HG02763 (cell line): Measurements from ENCODE around the gene WDR27.
"Not testable (repeated sequence)": the region's sequence is repeated elsewhere in the genome, so short reads cannot be mapped to it uniquely, and the experiment has no call there.

ENCODE experiments used
- ATAC-seq: cut with Tn5 transposase; IDR thresholded peaks from one replicate; pipeline ENCODE4 v1.9.1; 2021; ENCODE audit warnings: mild to moderate bottlenecking, moderate library complexity; ENCODE audit not compliant: unreplicated experiment

Gene WDR27

DNA sequence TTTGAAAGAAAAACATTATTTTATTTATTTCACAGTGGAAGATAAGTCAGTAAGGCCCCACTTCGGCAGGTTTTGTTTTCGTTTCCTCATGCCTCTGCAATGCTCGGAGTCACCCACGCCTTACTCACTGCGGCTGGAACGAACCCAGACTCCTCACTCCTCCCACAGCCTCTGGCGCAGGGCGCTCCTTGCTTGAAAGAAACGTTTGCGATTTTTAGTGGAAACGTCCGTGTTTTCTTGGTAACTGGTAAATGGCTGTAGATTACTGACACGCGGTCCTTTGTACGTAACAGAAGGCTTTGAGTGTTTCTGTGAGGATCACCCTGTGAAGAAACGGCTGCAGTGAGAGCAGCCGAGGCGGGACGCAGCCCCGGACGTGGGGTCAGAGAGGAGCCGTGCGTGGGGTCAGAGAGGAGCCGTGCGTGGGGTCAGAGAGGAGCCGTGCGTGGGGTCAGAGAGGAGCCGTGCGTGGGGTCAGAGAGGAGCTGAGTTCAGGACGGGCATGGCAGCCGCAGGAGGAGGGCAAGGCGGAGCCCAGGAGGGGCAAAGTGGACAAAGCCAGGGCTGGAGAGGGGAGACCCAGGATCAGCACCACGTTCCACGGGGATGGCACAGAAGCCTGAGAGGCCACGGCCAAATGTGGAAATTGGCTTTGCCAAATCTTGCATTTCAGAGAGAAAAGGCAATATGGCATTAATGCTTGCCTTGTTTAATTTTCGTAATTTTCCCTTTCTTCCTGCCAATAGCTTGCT lies 249.5 kb downstream of the WDR27 start:
- no peak for ATAC-seq

DNA sequence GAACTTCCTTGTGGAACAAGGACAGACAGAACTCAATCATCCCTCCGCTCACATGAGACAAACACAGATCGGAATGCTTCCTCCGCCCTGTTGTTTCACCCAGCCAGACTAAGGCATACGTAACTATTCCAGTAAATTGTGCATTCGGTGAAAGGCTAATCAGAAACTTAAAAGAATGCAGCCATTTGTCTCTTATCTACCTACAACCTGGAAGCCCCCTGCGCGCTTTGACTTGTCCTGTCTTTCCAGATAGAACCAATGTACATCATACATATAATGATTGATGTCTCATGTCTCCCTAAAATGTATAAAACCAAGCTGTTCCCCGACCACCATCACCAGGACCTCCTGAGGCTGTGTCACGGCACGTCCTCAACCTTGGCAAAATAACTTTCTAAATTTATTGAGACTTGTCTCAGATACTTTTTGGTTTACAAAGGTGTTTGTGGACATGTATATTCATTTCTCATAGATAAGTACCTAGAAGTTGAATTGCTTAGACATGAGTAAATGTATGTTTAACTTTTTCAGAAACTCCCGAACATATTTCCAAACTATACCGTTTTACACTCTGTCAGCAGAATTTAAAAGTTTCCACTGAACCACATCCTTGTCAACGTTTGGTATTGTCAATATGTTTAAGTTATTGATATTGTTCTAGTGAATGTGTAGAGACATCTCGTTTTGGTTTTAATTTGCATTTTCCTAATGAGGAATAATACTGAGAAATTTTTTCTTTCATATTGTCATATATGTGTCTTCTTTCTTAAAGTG lies 250.6 kb downstream of the WDR27 start:
- no peak for ATAC-seq

DNA sequence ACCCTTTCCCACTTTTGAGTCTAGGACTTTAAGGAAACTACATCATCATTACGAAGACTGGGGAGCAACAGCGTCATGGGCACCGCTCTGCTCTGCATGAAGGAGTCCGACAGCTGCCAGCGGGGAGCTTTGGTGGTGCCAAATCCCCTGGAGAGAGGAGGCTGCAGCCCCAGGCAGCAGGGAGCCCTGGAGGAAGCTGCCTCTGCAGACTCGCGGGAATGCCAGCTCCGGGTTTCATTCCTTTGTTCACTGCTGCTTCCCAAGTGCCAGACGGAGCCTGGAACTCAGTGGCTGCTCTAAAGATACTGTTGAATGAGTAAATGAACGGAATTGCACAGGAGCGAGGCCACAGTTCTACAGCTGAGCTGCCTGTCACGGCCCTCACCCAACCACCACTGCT lies 251.7 kb downstream of the WDR27 start:
- no peak for ATAC-seq

DNA sequence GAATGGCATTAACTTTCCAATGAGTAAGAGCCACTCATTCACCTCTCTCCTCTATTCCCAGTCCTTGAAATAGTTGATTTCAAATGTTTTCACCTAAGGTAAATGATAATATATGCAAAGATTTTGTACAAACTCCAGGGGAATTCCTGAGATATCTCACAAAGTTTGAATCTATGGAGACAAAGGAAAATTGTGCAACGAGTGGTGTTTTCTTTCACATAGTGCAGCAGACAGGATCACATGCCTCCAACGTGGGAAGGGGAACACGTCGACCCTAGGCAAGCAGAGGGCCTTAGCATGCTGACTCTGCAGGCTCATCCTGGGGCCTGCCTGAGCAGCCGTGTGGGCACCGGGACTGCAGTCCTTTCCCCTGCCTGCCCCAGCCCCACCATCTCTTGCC lies 252.6 kb downstream of the WDR27 start:
- no peak for ATAC-seq

DNA sequence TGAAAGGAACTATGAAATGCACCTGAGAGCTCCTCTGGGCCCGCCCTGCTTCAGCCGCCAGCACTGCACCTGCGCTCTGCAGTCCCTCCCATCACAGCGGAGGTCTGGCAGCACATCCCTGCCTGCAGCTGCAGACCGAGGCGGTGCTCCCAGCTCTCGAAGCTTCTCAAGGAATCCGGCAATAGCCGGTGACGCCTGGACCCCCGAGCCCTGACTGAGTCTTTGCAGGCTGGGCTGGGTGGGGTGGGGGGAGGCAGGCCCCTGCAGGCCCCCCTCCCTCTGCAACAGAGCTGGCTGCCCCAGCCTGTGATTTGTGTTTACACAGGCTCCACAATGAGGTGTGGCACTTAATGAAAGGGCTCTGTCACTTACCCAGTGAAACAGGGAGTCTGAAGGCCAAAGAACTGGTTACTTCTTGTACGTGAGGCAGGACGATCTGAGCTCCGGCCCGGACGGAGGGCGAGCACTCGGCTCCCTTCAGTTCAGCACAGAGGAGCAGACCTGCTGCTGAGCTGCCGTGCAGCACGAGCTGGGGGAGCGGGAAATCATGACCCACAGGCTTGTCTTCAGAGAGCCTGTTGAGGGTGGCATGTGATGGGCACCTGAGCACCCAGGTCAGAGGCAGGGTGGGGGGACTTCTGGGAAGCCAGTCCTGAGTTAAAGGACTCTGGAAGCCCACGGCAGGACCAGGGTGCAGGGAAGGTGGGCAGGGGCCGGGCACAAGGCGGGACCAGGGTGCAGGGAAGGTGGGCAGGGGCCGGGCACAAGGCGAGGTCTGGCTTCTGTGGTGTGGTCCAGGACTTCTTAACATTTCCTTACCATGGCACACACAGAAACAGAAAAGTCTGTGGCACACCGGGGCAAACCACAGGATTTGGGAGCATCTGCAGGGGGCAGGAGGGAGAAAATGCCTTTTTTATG lies 255.9 kb downstream of the WDR27 start:
- ATAC-seq: no peak

GRCh38 chr6:169445227-169445626 lies 256.6 kb downstream of the WDR27 start:
- no peak for ATAC-seq

GRCh38 chr6:169441292-169441691 lies 260.5 kb downstream of the WDR27 start:
- ATAC-seq: no peak

DNA sequence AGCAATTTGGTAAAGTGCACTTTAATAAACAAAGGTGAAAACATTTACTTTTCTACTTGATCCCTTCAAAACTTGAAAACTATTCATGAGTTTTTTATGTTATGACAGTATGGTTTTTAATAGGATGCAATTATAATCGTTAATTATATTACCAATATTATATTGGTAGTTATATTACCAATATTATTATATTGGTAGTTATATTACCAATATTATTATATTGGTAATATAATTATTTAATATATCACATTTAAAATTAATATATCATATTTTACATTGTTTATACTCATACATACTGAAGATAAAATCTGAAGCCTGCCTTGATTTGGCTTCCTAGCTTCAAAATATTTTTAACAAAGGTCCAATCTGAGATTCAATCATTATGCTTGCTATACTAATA lies 262.1 kb downstream of the WDR27 start:
- no peak for ATAC-seq

GRCh38 chr6:169434554-169434953 lies 267.3 kb downstream of the WDR27 start:
- ATAC-seq: not testable (repeated sequence)

DNA sequence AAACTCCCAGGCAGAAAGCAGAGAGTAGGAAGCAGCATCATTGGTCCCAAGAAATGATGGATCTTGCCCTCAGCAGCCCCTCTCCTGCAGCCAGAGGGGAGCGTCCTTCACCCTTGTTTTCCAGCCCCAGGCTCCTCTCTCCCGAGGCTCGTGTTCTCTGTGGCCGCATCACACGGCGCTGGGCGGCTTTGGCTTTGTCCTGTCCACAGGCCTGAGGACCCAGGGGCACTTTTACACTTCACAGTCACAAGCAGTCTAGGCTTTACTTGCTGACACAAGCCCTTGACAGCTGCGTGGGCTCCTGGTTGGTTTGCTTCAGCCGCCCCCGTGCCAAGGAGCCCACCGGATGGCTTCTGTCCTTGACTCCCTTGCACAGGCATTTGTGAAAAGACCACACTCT lies 272.8 kb downstream of the WDR27 start:
- no peak for ATAC-seq

- no peak for ATAC-seq
Observed at GRCh38 chr6:169428532-169428931, 273.3 kb downstream of the WDR27 start.

GRCh38 chr6:169427856-169428255 lies 274.0 kb downstream of the WDR27 start:
- ATAC-seq: no peak

DNA sequence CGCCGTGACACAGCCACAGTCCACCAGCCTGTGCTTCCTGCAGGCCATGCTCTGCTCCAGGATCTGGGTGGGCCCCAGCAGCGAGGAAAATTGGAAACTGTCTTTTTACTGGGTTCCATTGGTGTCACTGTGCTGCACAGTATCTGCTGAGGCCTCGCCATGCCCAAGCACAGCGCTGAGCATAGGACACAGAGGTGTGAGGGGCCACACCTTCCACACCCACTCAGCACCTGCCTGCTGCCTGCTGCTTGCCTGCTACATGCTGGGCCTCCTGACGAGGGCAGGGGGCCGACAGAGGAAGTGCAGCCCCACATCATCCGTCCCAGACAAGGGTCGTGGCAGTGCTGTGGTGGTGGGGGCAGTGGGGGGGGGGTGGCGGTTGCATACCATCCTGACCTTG lies 275.2 kb downstream of the WDR27 start:
- no peak for ATAC-seq

GRCh38 chr6:169425628-169426370 lies 276.0 kb downstream of the WDR27 start:
- ATAC-seq: no peak

GRCh38 chr6:169424821-169425240 lies 277.0 kb downstream of the WDR27 start:
- ATAC-seq: no peak

DNA sequence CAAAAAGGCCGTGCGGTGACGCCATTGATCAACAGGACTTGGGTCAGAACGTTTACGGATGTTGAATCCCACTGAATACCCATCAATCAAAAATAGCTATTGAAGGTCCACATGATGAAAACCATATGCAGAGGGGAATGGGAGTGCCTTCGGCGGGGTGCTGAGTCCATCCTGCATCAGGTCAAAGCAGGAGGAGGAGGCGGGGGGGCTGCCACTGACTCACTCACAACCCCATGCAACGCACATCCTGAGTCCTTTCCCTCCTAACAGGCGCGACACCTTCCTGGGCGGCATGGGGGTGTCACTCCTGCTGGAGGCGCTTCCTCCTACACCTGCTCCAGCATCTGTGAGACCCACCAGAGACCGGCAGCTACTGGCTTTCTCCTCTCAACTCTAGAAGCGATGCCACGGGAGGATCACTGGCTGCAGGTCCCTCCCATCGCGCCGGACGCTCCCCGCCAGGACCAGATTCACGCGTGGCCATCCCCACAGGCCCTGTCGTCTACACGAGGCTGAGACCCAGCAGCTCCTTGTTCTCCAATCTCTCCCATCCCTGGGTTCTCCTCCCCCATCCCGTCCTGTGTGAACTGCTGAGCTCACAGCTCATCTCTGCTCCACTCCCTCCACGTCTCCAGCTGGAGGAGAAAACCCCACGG lies 277.6 kb downstream of the WDR27 start:
- no peak for ATAC-seq

DNA sequence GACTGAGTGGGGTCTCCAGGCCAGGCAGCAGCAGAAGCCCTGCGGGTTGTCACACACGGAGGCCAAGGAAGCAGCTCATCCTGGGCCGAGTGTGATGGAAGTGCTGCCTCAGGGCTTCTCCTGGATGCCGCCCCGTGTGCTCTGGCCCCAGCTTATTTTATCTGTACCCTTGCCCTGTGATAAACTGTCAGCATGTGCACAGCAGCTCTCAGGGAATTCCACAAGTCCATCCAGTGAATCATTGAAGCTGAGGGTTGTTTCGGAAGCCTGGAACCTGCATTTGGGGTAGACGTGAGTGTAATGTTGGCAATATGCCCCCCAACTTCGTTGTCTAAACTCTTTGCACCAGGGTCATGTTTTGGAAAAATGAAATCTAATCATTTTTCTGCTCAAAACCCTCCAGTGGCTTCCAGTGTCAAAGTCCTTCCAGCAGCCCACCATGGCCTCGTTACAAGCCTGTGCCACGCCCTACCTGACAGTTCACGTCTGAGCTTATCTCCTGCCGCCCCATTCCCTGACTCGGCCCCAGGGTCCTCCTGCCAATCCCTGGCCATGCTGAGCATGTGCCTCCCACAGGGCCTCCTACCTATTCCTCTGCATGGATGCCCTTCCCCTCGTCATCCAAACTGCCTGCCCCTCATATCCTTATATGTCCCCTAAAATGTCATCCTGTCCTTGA lies 280.1 kb downstream of the WDR27 start:
- no peak for ATAC-seq

GRCh38 chr6:169420912-169421543 lies 280.8 kb downstream of the WDR27 start:
- no peak for ATAC-seq

DNA sequence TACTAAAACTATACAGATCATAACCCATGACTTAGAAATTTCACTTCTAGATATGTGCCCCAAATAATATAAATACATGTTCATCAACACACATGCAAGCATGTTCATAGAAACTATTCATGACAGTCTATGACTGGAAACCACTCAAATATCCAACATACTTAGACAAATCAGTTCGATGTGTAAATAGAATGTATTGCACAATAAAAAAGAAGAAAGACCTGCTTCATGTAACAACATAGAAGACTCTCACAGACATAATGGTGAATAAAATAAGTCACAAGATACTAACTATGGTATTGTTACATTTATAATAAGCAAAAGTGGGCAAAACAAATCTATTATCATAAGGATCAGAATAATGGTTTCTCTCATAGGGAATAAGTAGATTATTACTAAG lies 284.7 kb downstream of the WDR27 start:
- ATAC-seq: no peak
